ENCODE measurements around the gene CFAP90. TPM values are rescaled to one million over a fixed set of nuclear protein-coding genes. Genes with fewer than 3 reads are reported as not detected.

Gene CFAP90
- total RNA-seq, 6 donors from 2014 or later, result 0.54 to 11.3 (median 6.0) TPM

DNA sequence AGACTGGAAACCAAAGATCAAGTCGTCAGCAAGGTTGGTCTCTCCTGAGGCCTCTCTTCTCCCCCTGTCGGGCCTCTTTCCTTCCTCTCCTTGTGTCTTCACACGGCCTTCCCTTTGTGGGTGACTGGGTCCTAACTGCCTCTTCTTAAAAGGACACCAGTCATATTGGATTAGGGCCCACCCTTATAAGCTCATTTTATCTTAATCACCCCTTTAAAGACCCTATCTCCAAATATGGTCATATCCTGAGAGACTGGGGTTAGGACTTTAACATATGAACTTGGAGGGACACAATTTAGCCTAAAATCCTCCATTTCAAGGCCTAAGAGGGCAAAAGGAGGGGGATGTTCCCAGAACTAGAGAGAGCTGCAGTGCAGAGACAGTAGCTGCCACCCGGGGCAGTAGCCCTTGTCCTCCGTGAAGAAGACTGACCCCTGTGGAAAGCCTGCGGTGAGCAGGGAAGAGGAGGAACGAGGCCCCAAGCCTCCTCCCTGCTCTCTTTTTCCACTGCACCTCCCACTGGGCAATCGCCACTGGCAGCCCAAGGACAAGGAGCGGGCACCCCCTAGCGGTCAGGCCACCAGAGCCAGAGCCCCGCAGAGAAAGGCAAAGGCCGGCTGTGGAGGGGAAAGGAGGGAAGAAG is 34.9 kb downstream of the CFAP90 start:
- Histone ChIP-seq H3K4me1 (peaks cover 0 to 7% (median 3%) of the 10 kb centered on the region in 4 donors), H3K36me3 (no peaks in the 10 kb centered on the region), H3K9me3 (no peaks in the 10 kb centered on the region), H3K27ac (no peak overlapping the region), H3K4me3 (no peak overlapping the region), H3K27me3 (no peaks in the 10 kb centered on the region)
- DNase-seq, result peak; percentile 87
- ATAC-seq (ENCODE audit: low FRiP score in 2 of 2), result peak; percentile 91 to 94
- WGBS, 2 donors, result 10 to 17% methylated on average over 8 to 12 of the region's 12 CpGs
- TF ChIP-seq, protein P1, sequence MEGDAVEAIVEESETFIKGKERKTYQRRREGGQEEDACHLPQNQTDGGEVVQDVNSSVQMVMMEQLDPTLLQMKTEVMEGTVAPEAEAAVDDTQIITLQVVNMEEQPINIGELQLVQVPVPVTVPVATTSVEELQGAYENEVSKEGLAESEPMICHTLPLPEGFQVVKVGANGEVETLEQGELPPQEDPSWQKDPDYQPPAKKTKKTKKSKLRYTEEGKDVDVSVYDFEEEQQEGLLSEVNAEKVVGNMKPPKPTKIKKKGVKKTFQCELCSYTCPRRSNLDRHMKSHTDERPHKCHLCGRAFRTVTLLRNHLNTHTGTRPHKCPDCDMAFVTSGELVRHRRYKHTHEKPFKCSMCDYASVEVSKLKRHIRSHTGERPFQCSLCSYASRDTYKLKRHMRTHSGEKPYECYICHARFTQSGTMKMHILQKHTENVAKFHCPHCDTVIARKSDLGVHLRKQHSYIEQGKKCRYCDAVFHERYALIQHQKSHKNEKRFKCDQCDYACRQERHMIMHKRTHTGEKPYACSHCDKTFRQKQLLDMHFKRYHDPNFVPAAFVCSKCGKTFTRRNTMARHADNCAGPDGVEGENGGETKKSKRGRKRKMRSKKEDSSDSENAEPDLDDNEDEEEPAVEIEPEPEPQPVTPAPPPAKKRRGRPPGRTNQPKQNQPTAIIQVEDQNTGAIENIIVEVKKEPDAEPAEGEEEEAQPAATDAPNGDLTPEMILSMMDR (IDR thresholded peaks at IDR 0.05), result peak; percentile 70 to 86 (median 80)
- no peak for TF ChIP-seq POLR2A (IDR thresholded peaks at IDR 0.05)

DNA sequence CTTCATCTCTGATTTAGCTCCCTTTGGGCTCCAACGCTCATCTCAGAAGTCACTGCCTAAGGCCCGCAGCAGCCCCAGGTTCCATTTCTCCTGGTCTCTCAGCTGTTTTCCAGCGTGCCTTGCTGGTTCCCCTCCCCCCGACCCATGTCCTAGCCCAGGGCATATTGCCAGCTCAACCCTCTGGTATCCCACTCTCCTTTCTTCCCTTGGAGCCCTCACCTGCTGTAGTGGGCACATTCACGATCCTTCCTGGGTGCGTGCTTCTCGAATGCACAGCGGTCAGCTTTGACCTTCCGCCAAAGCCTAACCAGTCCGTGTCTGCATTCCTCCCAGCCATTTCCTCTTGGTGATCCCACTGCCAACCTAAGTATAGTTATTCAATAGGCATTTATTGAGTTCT is 36.1 kb downstream of the CFAP90 start:
- Histone ChIP-seq H3K9me3 (no peaks in the 10 kb centered on the region), H3K36me3 (no peaks in the 10 kb centered on the region), H3K4me3 (no peak overlapping the region), H3K4me1 (peaks cover 0 to 7% (median 3%) of the 10 kb centered on the region in 4 donors), H3K27ac (no peak overlapping the region), H3K27me3 (no peaks in the 10 kb centered on the region)
- 91 to 96% methylated on average over 10 of the region's 10 CpGs for WGBS, 2 donors
- no peak for TF ChIP-seq POLR2AphosphoS5 (IDR thresholded peaks at IDR 0.05)
- no peak for TF ChIP-seq EP300 (IDR thresholded peaks at IDR 0.05)
- TF ChIP-seq POLR2A (IDR thresholded peaks at IDR 0.05), result no peak
- TF ChIP-seq, protein P1 (IDR thresholded peaks at IDR 0.05), result no peak
- ATAC-seq (ENCODE audit: low FRiP score in 2 of 2), result no peak
- DNase-seq, result no peak

GRCh38 chr5:7813576-7813975 is 37.4 kb downstream of the CFAP90 start:
- Histone ChIP-seq H3K27me3 (no peaks in the 10 kb centered on the region), H3K27ac (no peak overlapping the region), H3K36me3 (no peaks in the 10 kb centered on the region)

GRCh38 chr5:7813007-7813406 is 37.9 kb downstream of the CFAP90 start:
- Histone ChIP-seq H3K27me3 (no peaks in the 10 kb centered on the region), H3K4me3 (no peak overlapping the region), H3K36me3 (no peaks in the 10 kb centered on the region), H3K4me1 (peaks cover 0 to 7% (median 3%) of the 10 kb centered on the region in 4 donors), H3K27ac (no peak overlapping the region), H3K9me3 (no peaks in the 10 kb centered on the region)
- TF ChIP-seq EP300 (IDR thresholded peaks at IDR 0.05), result no peak
- TF ChIP-seq, protein P1 (IDR thresholded peaks at IDR 0.05), result no peak
- no peak for TF ChIP-seq POLR2AphosphoS5 (IDR thresholded peaks at IDR 0.05)
- no peak for TF ChIP-seq POLR2A (IDR thresholded peaks at IDR 0.05)
- DNase-seq (no peak), ATAC-seq (ENCODE audit: low FRiP score in 2 of 2) (no peak)
- 43 to 54% methylated on average over 2 of the region's 2 CpGs for WGBS, 2 donors

More at GRCh38 chr5:7813576-7813975, 37.4 kb downstream of the CFAP90 start:
- Histone ChIP-seq H3K4me1 (peaks cover 0 to 7% (median 3%) of the 10 kb centered on the region in 4 donors), H3K4me3 (no peak overlapping the region), H3K9me3 (no peaks in the 10 kb centered on the region)
- no peak for ATAC-seq (ENCODE audit: low FRiP score in 2 of 2)
- DNase-seq, result no peak
- TF ChIP-seq POLR2A (IDR thresholded peaks at IDR 0.05), result no peak
- 46 to 58% methylated on average over 3 of the region's 3 CpGs for WGBS, 2 donors

GRCh38 chr5:7811715-7812114 is 39.2 kb downstream of the CFAP90 start:
- Histone ChIP-seq H3K27ac (no peak overlapping the region), H3K4me3 (no peak overlapping the region), H3K27me3 (no peaks in the 10 kb centered on the region), H3K4me1 (peaks cover 0 to 7% (median 3%) of the 10 kb centered on the region in 4 donors), H3K9me3 (no peaks in the 10 kb centered on the region), H3K36me3 (no peaks in the 10 kb centered on the region)
- no peak for DNase-seq
- TF ChIP-seq POLR2AphosphoS5 (IDR thresholded peaks at IDR 0.05), result no peak
- TF ChIP-seq POLR2A (IDR thresholded peaks at IDR 0.05), result no peak
- TF ChIP-seq, protein P1 (IDR thresholded peaks at IDR 0.05), result no peak
- no peak for TF ChIP-seq EP300 (IDR thresholded peaks at IDR 0.05)
- WGBS, 2 donors, result 43 to 60% methylated on average over 5 of the region's 5 CpGs
- ATAC-seq (ENCODE audit: low FRiP score in 2 of 2), result no peak
